ENCODE data around the gene ZNF474. TPM values are rescaled to one million over a fixed set of nuclear protein-coding genes. Genes with fewer than 3 reads are reported as not detected.

The ZNF474 gene
- total RNA-seq, 2 donors from 2014 or later, result 0.31 TPM; not detected in 1

DNA sequence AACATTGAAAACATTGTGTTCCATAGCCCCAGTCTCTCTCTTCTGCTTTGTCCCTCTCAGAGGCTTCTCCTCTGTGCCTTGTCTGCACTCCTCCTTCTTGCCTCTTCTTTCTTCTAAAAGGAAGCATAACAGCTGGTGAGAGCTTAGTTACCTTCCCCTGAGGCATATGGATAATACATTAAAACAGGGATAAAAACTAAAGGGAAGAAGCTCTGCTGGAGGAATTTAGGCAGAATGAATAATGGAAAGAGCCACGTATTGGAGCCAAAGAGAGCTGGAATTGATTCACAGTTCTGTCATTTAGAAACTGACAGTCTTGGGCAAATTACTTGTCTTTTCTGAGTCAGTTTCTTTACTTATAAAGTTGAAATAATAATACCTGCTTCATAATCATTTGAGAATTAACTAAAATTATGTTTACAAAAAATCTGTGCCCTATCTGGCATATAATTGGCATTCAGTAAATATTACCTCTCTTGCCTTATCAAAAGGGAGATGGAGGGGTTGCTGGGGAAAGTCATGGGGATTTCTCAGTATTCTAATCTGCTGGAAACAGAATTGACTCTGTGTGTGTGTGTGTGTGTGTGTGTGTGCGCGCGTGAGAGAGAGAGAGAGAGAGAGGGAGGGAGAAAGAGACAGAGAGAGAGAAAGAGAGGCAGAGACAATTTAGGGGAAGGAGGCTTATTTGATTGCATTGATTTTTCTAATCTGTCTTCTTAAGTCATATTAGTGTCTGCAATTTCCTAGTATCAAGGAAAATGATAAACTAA lies 20.2 kb downstream of the ZNF474 start:
- no peak for DNase-seq
- Histone ChIP-seq H3K27me3 (ENCODE audit: control insufficient read depth, insufficient read depth, low read length, poor library complexity, severe bottlenecking) (no peaks in the 10 kb centered on the region), H3K9me3 (ENCODE audit: control insufficient read depth, low read length) (no peaks in the 10 kb centered on the region), H3K36me3 (ENCODE audit: control insufficient read depth, insufficient read depth, low read length) (no peaks in the 10 kb centered on the region), H3K27ac (ENCODE audit: low read depth, low read length) (no peak overlapping the region), H3K4me3 (ENCODE audit: low read length) (no peak overlapping the region), H3K4me1 (ENCODE audit: control insufficient read depth, insufficient read depth, low read length) (peaks cover 11% of the 10 kb centered on the region), H3K9ac (ENCODE audit: extremely low read depth, low read length, poor library complexity, severe bottlenecking) (no peak overlapping the region)
- Mint-ChIP-seq H3K27me3 (ENCODE audit: insufficient read depth) (no peaks in the 10 kb centered on the region), H3K9me3 (no peaks in the 10 kb centered on the region), H3K36me3 (ENCODE audit: low read depth) (no peaks in the 10 kb centered on the region), H3K4me1 (peaks cover 15% of the 10 kb centered on the region), H3K27ac (no peak overlapping the region), H3K4me3 (no peak overlapping the region)
- TF ChIP-seq, protein P1, sequence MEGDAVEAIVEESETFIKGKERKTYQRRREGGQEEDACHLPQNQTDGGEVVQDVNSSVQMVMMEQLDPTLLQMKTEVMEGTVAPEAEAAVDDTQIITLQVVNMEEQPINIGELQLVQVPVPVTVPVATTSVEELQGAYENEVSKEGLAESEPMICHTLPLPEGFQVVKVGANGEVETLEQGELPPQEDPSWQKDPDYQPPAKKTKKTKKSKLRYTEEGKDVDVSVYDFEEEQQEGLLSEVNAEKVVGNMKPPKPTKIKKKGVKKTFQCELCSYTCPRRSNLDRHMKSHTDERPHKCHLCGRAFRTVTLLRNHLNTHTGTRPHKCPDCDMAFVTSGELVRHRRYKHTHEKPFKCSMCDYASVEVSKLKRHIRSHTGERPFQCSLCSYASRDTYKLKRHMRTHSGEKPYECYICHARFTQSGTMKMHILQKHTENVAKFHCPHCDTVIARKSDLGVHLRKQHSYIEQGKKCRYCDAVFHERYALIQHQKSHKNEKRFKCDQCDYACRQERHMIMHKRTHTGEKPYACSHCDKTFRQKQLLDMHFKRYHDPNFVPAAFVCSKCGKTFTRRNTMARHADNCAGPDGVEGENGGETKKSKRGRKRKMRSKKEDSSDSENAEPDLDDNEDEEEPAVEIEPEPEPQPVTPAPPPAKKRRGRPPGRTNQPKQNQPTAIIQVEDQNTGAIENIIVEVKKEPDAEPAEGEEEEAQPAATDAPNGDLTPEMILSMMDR (conservative IDR thresholded peaks at IDR 0.05), result no peak
- 57 to 80% methylated on average over 1 to 4 of the region's 4 CpGs for WGBS, 2 experiments (ENCODE audit: insufficient coverage in 1 of 2, insufficient read length in 1 of 2)

DNA sequence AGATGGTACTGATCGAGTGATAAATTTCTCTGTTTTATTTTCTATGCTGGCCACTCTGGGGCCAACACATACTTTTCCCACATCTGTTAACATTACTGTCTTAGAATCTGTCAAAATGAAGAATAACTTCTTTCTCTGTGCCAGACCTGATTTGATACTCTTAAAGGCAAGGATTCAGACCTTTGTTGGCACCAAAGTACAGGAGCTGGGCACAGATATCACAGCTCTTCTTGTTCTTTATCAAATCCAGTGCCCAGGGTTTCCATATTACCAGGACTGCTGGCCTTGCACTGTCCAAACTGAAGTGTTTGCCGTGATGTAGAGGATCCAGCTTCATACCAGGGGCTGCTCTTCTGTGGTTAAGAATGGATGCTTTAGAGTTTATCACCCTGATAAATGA lies 20.9 kb downstream of the ZNF474 start:
- Histone ChIP-seq H3K4me3 (ENCODE audit: low read length) (no peak overlapping the region), H3K4me1 (ENCODE audit: control insufficient read depth, insufficient read depth, low read length) (peaks cover 11% of the 10 kb centered on the region), H3K27ac (ENCODE audit: low read depth, low read length) (no peak overlapping the region), H3K9me3 (ENCODE audit: control insufficient read depth, low read length) (no peaks in the 10 kb centered on the region), H3K36me3 (ENCODE audit: control insufficient read depth, insufficient read depth, low read length) (no peaks in the 10 kb centered on the region), H3K27me3 (ENCODE audit: control insufficient read depth, insufficient read depth, low read length, poor library complexity, severe bottlenecking) (no peaks in the 10 kb centered on the region), H3K9ac (ENCODE audit: extremely low read depth, low read length, poor library complexity, severe bottlenecking) (no peak overlapping the region)
- TF ChIP-seq, protein P1 (conservative IDR thresholded peaks at IDR 0.05), result no peak
- Mint-ChIP-seq H3K27me3 (ENCODE audit: insufficient read depth) (no peaks in the 10 kb centered on the region), H3K36me3 (ENCODE audit: low read depth) (no peaks in the 10 kb centered on the region), H3K4me3 (no peak overlapping the region), H3K27ac (no peak overlapping the region), H3K4me1 (peaks cover 15% of the 10 kb centered on the region), H3K9me3 (no peaks in the 10 kb centered on the region)
- 85 to 100% methylated on average over 1 to 2 of the region's 2 CpGs for WGBS, 2 experiments (ENCODE audit: insufficient coverage in 1 of 2, insufficient read length in 1 of 2)
- no peak for DNase-seq

DNA sequence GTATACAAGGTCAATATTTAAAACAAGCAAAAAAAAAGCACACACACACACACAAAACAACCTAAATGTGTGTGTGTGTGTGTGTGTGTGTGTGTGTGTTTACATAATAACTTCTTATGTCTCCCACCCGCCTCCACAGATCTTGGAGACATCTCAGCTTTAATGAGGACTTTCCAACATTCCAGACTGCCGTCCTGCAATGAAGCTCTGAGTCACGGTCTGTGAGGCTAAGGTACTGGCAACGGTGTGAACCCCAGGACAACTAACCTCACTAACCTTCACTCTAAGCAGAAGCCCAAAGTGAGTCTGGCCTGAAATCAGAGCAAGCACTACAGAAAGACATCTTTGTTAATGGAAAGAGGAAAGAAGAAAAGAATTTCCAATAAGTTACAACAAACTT lies 22.3 kb downstream of the ZNF474 start:
- Histone ChIP-seq H3K27ac (ENCODE audit: low read depth, low read length) (no peak overlapping the region), H3K27me3 (ENCODE audit: control insufficient read depth, insufficient read depth, low read length, poor library complexity, severe bottlenecking) (no peaks in the 10 kb centered on the region), H3K4me1 (ENCODE audit: control insufficient read depth, insufficient read depth, low read length) (peaks cover 11% of the 10 kb centered on the region), H3K9me3 (ENCODE audit: control insufficient read depth, low read length) (no peaks in the 10 kb centered on the region), H3K36me3 (ENCODE audit: control insufficient read depth, insufficient read depth, low read length) (no peaks in the 10 kb centered on the region), H3K9ac (ENCODE audit: extremely low read depth, low read length, poor library complexity, severe bottlenecking) (no peak overlapping the region), H3K4me3 (ENCODE audit: low read length) (no peak overlapping the region)
- Mint-ChIP-seq H3K36me3 (ENCODE audit: low read depth) (no peaks in the 10 kb centered on the region), H3K4me3 (no peak overlapping the region), H3K27ac (no peak overlapping the region), H3K4me1 (peaks cover 15% of the 10 kb centered on the region), H3K27me3 (ENCODE audit: insufficient read depth) (no peaks in the 10 kb centered on the region), H3K9me3 (no peaks in the 10 kb centered on the region)
- whole genome bisulfite sequencing, 2 experiments (ENCODE audit: insufficient coverage in 1 of 2, insufficient read length in 1 of 2), result 83% methylated on average over 4 of the region's 4 CpGs; no CpG with 5 or more reads in 1 of the 2 experiments
- TF ChIP-seq, protein P1 (conservative IDR thresholded peaks at IDR 0.05), result no peak
- DNase-seq, result no peak

Measured in endodermal cell (in vitro differentiated cells).